ENCODE data around the gene RNF114. TPM values are rescaled to one million over a fixed set of nuclear protein-coding genes. Genes with fewer than 3 reads are reported as not detected.

Gene RNF114
- total and polyA plus RNA-seq, 2 donors (not counting 3 experiments of a cell fraction or from before 2014, with no cell fraction given): 45.8 to 81.7 TPM

DNA sequence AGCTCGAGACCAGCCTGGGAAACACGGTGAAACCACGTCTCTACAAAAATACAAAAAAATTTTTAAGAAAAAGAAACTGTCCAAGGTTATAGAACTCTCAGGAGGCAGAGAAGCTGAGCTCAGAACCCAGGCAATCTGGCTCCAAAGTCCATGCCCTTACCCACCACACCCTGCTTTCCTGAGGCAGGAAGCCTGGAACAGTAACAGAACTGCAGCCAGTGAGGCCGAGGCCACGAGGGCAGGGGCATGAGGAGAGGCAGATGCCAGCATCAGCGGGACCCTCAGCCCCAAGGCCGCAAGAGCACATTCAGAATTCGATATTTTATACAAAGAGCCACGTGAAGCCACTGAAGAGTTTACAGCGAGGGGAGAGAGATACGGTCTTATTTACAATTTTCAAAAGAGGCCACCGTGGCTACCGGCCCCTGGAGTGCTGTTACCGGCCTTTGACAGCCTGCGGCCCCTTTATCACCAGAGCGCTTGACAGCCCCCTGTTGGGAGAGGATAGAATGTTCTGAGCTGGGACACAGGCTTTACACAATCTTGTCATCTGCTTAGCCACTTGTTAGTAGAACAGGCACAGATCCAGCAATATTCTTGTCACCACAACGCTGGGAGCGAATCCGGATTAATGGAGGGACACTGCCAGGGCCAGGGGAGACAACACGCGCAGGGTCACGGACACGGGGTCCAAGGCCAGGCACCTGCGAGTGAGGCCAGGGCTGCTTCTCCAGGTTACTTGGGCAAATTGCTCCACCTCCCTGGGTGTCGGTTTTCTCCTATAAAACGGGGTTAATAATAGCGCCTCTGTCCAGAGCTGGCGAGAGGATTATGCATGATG lies 26.5 kb upstream of the RNF114 start:
- H3K79me2 ChIP-seq (ENCODE audit: control insufficient read depth, insufficient read depth, low read length): peaks cover 31% of the 10 kb centered on the region
- H3K9ac ChIP-seq (replicated peaks; ENCODE audit: extremely low read depth, insufficient read depth, low read length): no peak overlapping the region
- no peak overlapping the region for H2AFZ ChIP-seq (ENCODE audit: low read depth, low read length)
- no peak for TF ChIP-seq FOS (IDR thresholded peaks at IDR 0.05; ENCODE audit: borderline replicate concordance, insufficient read depth, low read length)
- TF ChIP-seq CTCF (IDR thresholded peaks at IDR 0.05; ENCODE audit: extremely low read depth in 1 of 2, insufficient read depth in 1 of 2, low read depth in 1 of 2, low read length in 2 of 2): peak; percentile 50 to 53
- dilution Hi-C loops (cut with MboI; ENCODE audit: extremely low pct_ligation_motif_present, low sequenced_read_pairs): no loop called here
- no peaks in the 10 kb centered on the region for H3K9me1 ChIP-seq (replicated peaks; ENCODE audit: control insufficient read depth, extremely low read depth, insufficient read depth, low read length)
- H3K4me1 ChIP-seq (ENCODE audit: control insufficient read depth, extremely low read depth, insufficient read depth, low read length): peaks cover 10% of the 10 kb centered on the region
- DNase-seq (ENCODE audit: low read depth, low spot score) (peak; percentile 43), FAIRE-seq (peak; percentile 72)
- no peak overlapping the region for H3K4me2 ChIP-seq (ENCODE audit: insufficient read depth, low read length)
- CTCF ChIA-PET: interaction anchor here (0.6 to 1.4 kb wide), 9 partner anchors 9 to 299 kb away, joined by 3 to 6 read pairs (median 3); no protein-coding TSS in a partner anchor
- POLR2A ChIA-PET: no interaction called here
- BruUV-seq (replicated peaks): no TSS peak
- H3K4me3 ChIP-seq (replicated peaks in 1 of 3; ENCODE audit: insufficient read depth in 1 of 3, low read depth in 1 of 3, low read length in 3 of 3): no peak overlapping the region
- intact Hi-C loops (cut with micrococcal nuclease): no loop called here
- peaks cover 0 to 27% of the 10 kb centered on the region in 2 experiments for H3K36me3 ChIP-seq (ENCODE audit: control insufficient read depth in 2 of 2, extremely low read depth in 1 of 2, insufficient read depth in 2 of 2, low read length in 2 of 2)
- no peaks in the 10 kb centered on the region for H3K9me3 ChIP-seq (replicated peaks; ENCODE audit: control insufficient read depth, insufficient read depth, low read length)
- no peaks in the 10 kb centered on the region for H3K27me3 ChIP-seq (ENCODE audit: control insufficient read depth in 2 of 2, insufficient read depth in 2 of 2, low read length in 2 of 2)
- H4K20me1 ChIP-seq (replicated peaks; ENCODE audit: control insufficient read depth, extremely low read depth, insufficient read depth, low read length): no peaks in the 10 kb centered on the region
- no peak overlapping the region for H3K27ac ChIP-seq (ENCODE audit: insufficient read depth, low read depth, low read length)

DNA sequence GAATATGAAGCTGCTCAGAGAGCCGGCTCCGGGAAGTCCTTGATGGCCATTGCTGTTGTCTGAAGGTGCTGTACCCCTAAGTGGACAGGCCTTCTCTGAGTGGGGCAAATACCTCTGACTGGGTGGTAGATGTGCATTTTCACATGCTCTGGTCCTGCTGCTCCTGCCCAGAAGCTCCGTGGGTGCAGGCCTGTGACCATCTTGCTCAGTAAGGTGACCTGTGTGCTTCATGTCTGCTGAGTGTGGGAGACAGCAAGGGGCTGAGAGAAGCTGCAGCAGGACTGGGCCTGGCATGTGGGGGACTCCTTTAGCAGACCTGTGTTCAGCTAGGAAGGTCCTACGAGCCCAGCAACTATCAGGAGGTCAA lies 25.9 kb upstream of the RNF114 start:
- FAIRE-seq (no peak), DNase-seq (ENCODE audit: low read depth, low spot score) (no peak)
- Histone ChIP-seq H3K79me2 (ENCODE audit: control insufficient read depth, insufficient read depth, low read length) (peaks cover 35% of the 10 kb centered on the region), H3K9me1 (replicated peaks; ENCODE audit: control insufficient read depth, extremely low read depth, insufficient read depth, low read length) (no peaks in the 10 kb centered on the region), H3K9ac (replicated peaks; ENCODE audit: extremely low read depth, insufficient read depth, low read length) (no peak overlapping the region), H2AFZ (ENCODE audit: low read depth, low read length) (no peak overlapping the region), H3K4me1 (ENCODE audit: control insufficient read depth, extremely low read depth, insufficient read depth, low read length) (peaks cover 11% of the 10 kb centered on the region), H3K4me2 (ENCODE audit: insufficient read depth, low read length) (no peak overlapping the region), H3K36me3 (ENCODE audit: control insufficient read depth in 2 of 2, extremely low read depth in 1 of 2, insufficient read depth in 2 of 2, low read length in 2 of 2) (peaks cover 0 to 20% of the 10 kb centered on the region in 2 experiments), H3K9me3 (replicated peaks; ENCODE audit: control insufficient read depth, insufficient read depth, low read length) (no peaks in the 10 kb centered on the region), H3K27ac (ENCODE audit: insufficient read depth, low read depth, low read length) (no peak overlapping the region), H3K27me3 (ENCODE audit: control insufficient read depth in 2 of 2, insufficient read depth in 2 of 2, low read length in 2 of 2) (no peaks in the 10 kb centered on the region), H4K20me1 (replicated peaks; ENCODE audit: control insufficient read depth, extremely low read depth, insufficient read depth, low read length) (no peaks in the 10 kb centered on the region), H3K4me3 (replicated peaks in 1 of 3; ENCODE audit: insufficient read depth in 1 of 3, low read depth in 1 of 3, low read length in 3 of 3) (no peak overlapping the region)
- TF ChIP-seq GATA2 (IDR thresholded peaks at IDR 0.05; ENCODE audit: insufficient read depth, insufficient read length, low read depth, low read length) (no peak), FOS (IDR thresholded peaks at IDR 0.05; ENCODE audit: borderline replicate concordance, insufficient read depth, low read length) (no peak), JUN (IDR thresholded peaks at IDR 0.05; ENCODE audit: borderline replicate concordance, insufficient read depth, insufficient read length, low read depth) (no peak)
- TF ChIP-seq, protein P1, sequence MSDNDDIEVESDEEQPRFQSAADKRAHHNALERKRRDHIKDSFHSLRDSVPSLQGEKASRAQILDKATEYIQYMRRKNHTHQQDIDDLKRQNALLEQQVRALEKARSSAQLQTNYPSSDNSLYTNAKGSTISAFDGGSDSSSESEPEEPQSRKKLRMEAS (IDR thresholded peaks at IDR 0.05; ENCODE audit: insufficient read depth, insufficient read length): no peak
- CTCF ChIA-PET: interaction anchor here (0.6 to 1.4 kb wide), 8 partner anchors 9 to 300 kb away, joined by 3 to 6 read pairs (median 4); no protein-coding TSS in a partner anchor
- POLR2A ChIA-PET: no interaction called here
- dilution Hi-C loops (cut with MboI; ENCODE audit: extremely low pct_ligation_motif_present, low sequenced_read_pairs): no loop called here
- intact Hi-C loops (cut with micrococcal nuclease): no loop called here
- BruUV-seq (replicated peaks): no TSS peak

Data from endothelial cell of umbilical vein (primary cell).